GM18909 (cell line): ENCODE data around the gene CHST1.

ENCODE experiments used
- ATAC-seq: cut with Tn5 transposase; IDR thresholded peaks from one replicate; pipeline ENCODE4 v1.9.1; 2021; ENCODE audit warnings: mild to moderate bottlenecking; ENCODE audit not compliant: unreplicated experiment, poor library complexity

The CHST1 gene

GRCh38 chr11:45665206-45665932 lies at the start of gene CHST1:
CHST1 (minus strand) TSS chr11:45665622; CDS start chr11:45650923, 14,699 bp downstream.
- no peak for ATAC-seq

DNA sequence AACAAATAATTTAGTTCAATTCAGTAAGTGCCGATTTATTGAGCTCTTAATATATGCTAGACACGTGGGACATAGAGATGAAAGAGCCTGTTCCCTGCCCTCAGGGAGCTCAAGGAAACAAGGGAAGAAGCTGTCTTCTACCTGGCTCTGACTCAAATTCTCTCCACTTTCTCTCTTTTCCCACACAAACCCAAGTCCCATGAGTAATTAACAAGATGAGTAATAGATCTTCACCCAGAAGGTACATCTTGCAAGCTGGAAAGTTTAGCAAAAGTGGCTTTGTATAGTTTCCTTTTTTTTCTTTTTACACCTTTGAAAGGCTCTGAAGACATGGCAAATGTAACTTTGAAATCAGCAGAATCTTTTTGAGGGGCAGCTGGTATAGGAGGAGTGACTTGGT lies 48.2 kb upstream of the CHST1 start:
- no peak for ATAC-seq

DNA sequence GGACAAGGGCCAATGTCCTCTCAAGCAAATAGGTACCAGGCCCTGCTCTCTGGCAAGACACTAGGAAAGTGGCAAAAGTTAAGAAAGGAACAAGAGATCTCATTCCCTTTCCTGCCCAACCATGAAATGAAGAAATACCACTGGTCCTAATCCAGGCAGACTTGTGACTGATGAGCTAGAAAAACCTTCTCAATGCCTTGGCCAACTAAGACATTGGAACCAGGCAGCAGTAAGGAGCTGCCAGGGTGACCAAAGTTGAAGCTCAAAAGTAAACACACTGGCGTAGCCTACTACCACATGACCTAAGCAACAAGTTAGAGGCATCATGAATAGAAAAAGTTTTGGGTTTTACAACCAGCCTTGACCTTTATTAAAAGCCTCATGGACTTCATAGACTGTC lies 45.1 kb upstream of the CHST1 start:
- ATAC-seq, result no peak

- no peak for ATAC-seq
Observed at GRCh38 chr11:45708887-45709663, 43.7 kb upstream of the CHST1 start.

DNA sequence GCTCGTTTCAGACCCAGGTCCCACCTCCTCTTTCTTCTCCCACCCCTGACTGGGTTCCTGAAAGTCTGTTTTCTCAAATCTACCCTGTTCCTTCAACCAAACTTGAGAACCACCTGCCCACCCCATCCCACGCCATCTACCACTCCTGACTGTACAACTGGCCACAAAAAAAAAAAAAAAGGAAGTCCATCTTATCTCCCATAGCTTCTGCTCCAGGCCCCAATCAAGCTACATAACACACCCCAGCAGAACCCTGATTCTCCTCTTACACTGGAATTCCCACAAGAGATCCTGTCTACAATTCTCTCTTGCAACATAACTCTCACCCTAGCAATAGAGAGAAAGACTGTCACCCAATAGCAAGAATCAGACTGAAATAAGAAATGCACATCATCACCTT lies 39.2 kb upstream of the CHST1 start:
- ATAC-seq, result no peak

- no peak for ATAC-seq
Observed at GRCh38 chr11:45704133-45704532, 38.7 kb upstream of the CHST1 start.

DNA sequence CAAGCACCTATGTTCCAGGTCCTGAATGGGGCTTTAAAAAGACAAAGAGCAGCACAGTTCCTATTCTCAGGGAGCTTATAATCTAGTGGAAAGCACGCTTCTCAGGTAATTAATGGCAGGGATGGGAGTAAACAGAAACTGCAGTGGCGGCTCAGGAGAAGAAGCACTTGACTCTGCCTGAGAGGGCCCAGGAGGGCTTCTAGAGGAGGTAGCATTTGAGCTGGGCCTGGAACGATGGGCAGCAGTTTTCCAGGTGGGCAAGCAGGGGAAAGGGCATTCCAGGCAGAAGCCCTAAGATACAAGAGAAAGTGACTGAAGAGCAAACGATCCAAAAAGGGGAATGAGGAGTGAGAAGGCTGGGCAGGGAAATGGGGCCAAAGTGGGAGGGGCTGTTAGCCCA lies 37.1 kb upstream of the CHST1 start:
- ATAC-seq, result no peak

DNA sequence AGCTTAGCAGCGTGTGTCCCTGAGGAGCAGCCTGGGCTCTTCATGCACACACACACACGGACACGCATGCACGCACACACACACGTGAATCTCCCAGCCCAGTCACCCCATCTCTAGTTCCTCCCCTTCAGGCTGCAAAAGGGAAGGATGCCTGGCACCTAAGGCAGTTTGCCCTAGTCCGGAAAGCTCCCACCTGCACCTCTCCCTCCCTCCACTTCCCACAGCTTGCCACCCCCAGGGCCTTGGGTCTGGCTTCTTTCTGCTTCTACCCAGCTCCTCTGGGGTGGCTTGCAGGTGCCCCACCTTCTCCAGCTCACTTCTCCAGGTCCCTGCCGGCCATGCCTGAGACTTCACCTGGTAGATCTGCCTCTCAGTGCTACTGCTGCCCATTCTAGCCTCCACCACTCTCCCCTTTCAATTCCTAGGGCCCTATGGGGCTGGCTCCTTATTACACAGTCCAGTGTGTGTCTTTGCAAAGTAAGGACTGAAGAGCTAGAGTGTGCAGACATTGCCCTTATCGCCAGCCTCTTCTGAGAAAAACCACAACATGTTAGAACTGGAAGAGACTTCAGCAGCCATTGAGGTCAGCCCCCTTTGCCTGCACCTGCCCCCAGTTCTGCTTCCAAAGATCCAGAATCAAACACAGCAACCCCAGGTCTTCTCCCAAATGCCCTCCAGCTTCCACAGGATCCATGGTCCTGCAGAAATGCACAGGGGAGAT lies 33.5 kb upstream of the CHST1 start:
- ATAC-seq, result no peak

DNA sequence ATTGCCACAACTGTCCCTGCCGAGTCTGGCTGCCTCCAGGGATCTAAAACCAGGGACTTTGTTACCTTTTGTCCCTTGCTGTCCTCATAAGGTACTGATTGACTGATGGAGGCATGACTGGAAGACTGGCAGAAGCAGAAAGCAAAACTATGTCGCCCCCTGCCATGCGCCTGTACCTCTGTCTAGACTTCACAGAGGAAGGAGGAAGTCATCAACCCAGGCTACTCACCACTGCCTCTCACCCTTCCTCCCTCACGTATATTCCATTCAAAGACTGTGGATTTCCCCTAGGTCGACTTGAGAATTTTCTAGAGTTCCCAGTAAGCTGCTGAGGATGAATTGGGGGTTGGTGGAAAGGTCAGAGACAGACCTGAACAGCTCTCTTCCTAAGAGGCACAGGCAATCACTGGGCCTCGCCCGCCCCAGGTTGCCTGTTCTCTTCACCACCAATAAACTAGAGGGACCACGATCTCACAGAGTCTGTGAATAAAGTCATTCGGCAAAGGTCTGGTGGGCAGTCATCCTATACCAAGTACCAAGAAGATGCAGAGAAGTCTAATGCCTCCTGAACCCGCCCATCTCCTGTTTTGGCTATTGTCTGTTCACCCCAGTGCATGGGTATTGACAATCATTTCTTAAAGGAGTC lies 27.5 kb upstream of the CHST1 start:
- ATAC-seq, result no peak

DNA sequence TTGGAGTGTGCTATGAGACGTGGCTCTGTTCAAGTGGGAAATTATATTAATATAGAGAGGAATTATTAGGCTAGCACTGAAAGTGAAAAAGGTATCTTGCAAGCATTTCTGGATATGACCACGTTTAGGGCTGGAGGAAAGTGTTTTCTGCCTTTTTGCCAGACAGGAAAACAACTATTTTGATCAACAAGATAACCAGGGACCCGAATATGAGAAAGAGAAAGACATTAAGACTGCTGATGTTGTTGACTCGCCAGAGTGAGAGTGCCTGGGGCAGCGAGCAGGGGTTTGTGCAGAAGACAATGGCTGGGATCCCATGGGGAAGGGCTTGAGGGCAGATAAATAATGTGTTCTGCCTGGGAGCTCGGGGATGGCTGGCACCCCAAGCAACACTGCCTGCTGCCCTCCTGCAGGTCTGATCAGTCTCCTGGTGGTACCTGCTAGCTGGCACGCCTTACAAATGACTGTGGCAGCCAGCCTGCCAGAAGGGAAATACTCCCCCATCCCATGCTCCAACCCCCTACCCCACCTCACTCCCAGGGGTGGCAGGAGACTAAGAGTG lies 23.1 kb upstream of the CHST1 start:
- no peak for ATAC-seq

GRCh38 chr11:45687836-45688235 lies 22.4 kb upstream of the CHST1 start:
- no peak for ATAC-seq

- no peak for ATAC-seq
Observed at GRCh38 chr11:45685964-45686537, 20.6 kb upstream of the CHST1 start.

GRCh38 chr11:45684440-45684839 lies 19.0 kb upstream of the CHST1 start:
- ATAC-seq, result no peak

DNA sequence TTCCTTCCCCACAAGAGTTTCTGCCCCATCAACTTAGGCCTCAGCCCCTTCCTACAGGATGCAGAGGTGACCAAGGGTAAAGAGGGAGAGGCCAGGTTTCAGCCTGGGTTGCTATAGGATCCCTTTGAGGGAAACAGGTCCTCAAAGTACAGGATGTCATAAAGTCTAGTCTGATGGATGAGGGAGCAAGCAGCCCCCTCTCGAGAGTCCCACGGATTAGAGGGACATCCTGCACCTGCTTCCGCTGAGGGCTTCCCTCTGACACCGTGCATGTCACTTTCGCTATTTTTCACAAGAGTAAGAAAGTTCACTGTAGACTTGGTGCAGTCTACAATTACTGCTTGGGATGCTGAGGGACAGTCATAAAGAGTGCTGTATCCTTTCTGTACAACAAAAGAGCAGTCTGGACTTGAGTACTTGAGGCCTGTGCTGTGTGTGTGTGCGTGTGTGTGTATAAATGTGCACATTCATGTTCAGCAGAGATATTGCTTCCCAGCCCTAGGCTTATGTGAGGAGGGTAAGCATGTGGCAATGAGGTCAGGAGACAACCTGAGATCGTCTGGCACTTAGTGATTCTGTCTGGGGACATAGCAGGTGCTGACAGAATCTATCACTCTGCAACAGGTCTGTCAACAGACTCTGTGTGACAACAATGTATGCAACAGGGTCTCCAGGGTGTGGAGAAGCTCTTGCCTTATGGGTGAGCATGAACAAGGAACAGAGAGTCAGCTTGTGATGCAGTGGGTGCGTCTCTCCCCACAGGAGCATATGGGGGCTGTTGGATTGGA lies 18.0 kb upstream of the CHST1 start:
- no peak for ATAC-seq

- no peak for ATAC-seq
Observed at GRCh38 chr11:45679806-45680205, 14.4 kb upstream of the CHST1 start.

GRCh38 chr11:45678976-45679375 lies 13.6 kb upstream of the CHST1 start:
- no peak for ATAC-seq

DNA sequence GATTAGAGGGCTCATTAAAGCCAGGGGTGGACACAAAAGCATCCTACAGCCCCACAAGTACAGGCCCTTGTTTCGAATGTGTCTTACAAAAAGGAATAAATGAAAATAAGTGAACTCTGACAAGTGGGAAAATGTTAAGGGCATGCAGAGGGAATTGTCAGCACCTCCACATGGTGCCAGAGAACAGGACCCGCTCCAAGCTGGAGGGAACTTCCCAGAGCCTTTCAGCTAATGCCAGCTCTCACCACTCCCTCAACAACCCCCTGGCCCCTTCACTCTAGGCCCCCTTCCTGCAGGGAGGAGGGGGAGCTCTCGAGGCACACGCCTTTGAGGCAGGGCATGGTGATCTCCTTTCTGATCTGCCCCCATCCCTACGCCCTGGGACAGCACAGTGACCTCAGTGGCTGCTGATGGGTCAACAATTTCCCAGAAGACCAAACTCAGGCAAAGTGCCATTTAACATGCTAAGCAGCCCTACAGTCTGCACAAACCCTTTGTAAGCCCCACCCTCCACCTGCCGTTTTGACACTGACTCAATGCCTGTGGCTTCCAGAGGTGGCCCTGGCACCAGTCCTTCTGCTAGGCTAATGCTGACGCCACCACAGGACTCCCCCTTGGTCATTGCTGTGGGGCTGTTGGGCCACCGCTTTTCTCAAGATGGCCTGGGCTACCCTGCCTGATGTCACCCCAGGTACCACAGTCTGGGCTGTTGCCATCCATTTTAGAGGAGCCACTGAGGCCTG lies 12.5 kb upstream of the CHST1 start:
- no peak for ATAC-seq

GRCh38 chr11:45676522-45677095 lies 11.2 kb upstream of the CHST1 start:
- peak; percentile 88 for ATAC-seq
